Thyroid gland (tissue), 4 donors: ENCODE results near the gene KLK15.

ENCODE experiments used
- POLR2A ChIP-seq, 2 donors: fragments of 450-650 bp; IDR thresholded peaks; one replicate each; pipeline ENCODE4 v1.6.1; 2017; ENCODE audit warnings: antibody characterized with exemption in 2 of 2, mild to moderate bottlenecking in 2 of 2, moderate library complexity in 1 of 2
- TF ChIP-seq, protein P1 (sequence below), 6 experiments: fragments of 200-600 bp in 3 of 6; fragments of 450-650 bp in 3 of 6; sonication (generic) in 3 of 6; IDR thresholded peaks; one replicate each; pipeline ENCODE4 v1.5.1; 2016 to 2019; ENCODE audit warnings: antibody characterized with exemption in 6 of 6, mild to moderate bottlenecking in 2 of 6, inconsistent platforms in 1 of 6, moderate library complexity in 1 of 6

DNA sequence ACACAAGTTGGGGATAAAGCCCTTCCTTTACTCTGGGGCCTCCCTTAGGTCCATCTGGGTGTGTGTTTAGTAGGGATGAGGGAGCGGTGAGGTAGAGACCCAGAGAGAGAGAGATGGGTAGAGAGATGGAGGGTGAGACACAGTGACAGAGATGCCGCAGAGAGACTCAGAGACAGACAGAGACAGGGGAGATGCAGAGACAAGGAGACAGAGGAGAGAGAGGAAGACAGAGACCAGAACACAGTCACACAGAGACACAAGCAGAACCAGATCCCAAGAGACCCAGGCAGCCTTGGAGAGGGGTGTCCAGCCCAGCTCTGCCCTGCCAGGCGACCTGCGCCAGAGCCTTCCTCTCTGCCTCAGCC lies 12.1 kb downstream of the KLK15 start:
- TF ChIP-seq POLR2A (IDR thresholded peaks at IDR 0.05): no peak
- TF ChIP-seq, protein P1, sequence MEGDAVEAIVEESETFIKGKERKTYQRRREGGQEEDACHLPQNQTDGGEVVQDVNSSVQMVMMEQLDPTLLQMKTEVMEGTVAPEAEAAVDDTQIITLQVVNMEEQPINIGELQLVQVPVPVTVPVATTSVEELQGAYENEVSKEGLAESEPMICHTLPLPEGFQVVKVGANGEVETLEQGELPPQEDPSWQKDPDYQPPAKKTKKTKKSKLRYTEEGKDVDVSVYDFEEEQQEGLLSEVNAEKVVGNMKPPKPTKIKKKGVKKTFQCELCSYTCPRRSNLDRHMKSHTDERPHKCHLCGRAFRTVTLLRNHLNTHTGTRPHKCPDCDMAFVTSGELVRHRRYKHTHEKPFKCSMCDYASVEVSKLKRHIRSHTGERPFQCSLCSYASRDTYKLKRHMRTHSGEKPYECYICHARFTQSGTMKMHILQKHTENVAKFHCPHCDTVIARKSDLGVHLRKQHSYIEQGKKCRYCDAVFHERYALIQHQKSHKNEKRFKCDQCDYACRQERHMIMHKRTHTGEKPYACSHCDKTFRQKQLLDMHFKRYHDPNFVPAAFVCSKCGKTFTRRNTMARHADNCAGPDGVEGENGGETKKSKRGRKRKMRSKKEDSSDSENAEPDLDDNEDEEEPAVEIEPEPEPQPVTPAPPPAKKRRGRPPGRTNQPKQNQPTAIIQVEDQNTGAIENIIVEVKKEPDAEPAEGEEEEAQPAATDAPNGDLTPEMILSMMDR (IDR thresholded peaks at IDR 0.05): no peak
